GM18870 (cell line): ENCODE results near the gene TMEM259.
A peak's percentile ranks its signal among the peaks of the same experiment; 100 is the strongest.
"Not testable (repeated sequence)": the region's sequence is repeated elsewhere in the genome, so short reads cannot be mapped to it uniquely, and the experiment has no call there.

Experiments
- ATAC-seq: cut with Tn5 transposase; IDR thresholded peaks from one replicate; pipeline ENCODE4 v1.9.1; 2021; ENCODE audit warnings: moderate library complexity; ENCODE audit not compliant: unreplicated experiment

The TMEM259 gene

DNA sequence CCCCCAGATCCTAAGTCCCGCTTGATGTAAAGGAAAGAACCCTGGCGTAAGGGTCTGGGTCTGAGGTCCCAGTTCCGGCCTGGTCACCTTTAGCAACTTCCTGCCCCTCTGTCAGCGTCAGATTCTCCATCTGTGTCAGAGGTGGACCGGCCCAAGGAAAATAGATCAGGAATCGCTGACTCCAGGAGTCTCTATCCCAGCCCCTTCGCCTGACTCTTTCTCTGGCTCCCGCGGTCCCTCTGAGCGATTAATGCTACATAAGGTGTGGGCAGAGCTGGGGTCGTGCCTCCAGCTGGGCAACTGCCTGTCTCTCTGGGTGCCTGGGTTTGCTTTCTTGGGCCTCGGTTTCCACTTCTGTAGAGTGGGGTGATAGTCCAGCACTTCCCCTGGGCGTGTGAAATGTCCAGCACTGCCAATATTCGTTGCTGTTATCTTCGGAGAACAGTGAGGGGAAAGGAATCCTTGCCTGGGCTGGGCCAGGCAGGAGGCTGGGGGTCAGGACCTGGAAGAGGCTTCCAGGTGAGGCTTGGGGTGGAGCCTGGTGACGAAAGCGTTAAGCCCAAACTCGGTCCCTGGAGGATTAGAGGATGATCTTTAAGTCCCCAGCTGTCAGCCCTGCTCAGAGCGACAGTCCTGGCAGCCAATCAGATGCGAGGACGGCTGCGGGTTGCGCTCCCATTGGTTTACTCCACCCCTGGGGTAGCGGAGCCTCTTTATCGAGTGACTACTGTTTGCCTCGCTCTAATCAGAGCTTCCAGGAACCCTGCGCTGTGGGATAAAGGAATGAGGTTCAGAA lies 19.8 kb upstream of the TMEM259 start:
- peak; percentile 33 for ATAC-seq

GRCh38 chr19:1039646-1040475 lies 18.9 kb upstream of the TMEM259 start, which contains the start of gene ABCA7:
ABCA7 (plus strand) TSS chr19:1040107; CDS start chr19:1041362, 1,255 bp downstream.
- ATAC-seq = peak; percentile 33

DNA sequence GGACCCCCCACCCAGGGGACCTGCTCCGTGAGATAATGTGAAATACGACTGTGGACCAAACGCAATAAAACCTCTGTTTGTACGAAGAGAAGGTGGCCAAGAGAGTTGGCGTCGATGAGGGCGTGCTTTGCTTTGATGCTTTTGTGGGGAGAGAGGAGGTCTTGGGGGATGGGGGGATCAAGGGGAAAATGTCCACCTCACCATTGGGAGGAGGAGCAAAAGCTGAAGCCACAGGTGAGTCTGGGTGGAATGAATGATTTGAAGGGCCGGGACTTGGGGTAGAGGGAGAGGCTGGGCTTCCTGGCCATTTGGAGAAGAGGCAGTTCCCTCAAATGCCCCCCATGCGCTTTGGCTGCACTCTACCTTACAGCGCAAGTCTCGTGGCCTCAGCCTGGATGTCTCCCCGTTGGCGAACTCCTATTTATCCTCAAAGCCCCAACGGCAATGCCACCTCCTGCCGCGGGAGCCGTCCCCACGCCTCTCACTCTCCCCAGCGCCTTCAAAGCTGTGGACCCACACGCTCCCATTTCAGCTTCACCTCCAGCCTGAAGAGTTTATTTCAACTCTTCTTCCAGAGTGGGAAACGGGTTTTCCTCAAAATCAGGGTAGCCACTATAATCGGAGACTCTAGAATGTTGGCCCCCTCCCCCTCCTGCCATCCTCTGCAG lies 18.2 kb upstream of the TMEM259 start:
- no peak for ATAC-seq

DNA sequence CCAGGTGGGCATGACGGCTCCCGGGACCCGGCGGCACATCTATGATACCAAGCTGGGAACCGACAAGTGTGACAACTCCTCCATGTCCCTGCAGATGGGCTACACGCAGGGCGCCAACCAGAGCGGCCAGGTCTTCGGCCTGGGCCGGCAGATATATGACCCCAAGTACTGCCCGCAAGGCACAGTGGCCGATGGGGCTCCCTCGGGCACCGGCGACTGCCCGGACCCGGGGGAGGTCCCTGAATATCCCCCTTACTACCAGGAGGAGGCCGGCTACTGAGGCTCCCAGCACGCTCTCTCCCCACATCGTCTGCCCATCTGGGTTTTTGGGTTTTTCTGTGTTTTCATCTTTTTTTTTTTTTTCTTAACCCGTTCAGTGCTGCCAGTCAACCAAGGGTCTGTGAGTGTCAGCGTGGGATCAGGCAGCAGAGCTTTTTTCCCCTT lies 16.7 kb upstream of the TMEM259 start:
- ATAC-seq = no peak

DNA sequence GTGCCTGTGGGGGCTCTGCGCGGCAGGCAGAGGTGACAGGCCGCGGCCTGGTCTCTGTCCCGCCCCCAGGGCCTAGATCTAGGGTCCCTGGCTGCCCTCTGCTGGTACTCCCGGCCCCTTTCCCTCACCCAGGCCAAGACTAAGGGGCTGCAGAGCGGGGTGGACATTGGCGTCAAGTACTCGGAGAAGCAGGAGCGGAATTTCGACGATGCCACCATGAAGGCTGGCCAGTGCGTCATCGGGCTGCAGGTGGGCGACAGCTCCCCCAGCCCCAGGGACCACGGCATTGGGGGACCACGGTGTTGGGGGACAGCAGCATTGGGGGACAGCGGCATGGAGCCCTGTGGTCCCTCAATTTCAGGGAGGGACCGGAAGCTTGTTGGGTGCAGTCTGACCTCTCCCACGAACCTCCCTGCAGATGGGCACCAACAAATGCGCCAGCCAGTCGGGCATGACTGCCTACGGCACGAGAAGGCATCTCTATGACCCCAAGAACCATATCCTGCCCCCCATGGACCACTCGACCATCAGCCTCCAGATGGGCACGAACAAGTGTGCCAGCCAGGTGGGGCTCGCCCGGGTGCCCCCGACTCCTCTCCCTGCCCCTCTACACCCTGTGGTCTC lies 15.2 kb upstream of the TMEM259 start:
- no peak for ATAC-seq

DNA sequence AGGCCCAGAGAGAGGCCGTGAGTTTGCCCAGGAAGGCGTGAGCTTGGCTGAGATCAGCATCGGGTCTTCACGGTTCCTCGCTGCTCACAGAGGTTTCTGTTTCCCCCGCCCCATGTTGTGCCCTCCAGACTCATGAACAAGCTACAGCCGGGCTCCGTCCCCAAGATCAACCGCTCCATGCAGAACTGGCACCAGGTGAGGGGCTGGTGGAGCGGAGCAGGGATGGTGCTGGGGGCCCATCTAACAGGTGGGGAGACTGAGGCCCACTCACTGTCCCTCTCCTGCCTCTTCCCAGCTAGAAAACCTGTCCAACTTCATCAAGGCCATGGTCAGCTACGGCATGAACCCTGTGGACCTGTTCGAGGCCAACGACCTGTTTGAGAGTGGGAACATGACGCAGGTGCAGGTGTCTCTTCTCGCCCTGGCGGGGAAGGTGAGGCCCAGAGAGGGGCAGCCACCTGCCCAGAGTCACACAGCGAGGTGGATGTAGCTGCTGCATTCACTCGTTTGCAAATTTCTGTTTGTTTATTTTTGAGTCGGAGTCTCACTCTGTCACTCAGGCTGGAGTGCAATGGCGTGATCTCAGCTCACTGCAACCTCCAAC lies 11.4 kb upstream of the TMEM259 start:
- no peak for ATAC-seq

DNA sequence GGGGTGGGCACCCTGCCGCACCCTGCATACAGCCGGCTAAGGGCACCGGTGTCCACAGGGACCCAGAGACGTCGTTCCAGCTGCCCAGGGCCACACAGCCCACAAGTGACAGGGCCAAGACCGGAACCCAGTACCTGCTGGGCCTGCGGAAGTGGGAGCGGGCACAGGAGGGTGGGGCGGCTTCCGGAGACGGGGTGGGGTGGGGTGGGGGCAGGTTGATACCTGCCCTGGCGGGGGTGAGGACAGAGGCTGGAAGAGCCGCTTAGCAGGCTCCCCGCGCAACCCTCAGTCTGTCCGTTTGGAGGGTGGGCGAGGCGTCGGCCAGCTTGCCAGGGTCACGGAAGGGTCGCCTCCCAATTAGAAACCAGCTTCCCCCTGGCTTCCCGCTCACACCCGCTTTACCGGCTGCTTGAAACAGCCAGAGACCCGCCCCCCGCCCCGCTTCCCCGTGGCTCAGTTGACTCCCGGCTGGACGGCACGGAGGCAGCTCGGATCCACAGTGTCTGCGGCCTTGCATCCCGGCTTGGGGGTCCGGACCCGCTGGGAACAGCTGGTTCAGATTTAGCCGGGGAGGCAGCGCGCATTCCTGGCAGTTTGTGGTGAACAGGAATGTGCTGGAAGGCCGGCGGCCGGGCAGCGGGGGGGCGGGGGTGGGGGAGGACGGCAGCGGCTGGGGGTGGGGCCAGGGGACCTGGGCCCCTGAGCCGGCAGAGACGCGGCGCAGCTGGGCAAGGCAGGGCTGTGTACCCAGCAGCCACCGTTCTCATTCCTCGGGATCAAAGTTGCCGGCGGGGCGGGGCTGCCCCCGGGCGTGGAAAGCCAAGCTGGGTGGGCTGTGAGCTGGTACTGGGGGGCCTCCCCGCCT lies 7.4 kb upstream of the TMEM259 start:
- no peak for ATAC-seq

DNA sequence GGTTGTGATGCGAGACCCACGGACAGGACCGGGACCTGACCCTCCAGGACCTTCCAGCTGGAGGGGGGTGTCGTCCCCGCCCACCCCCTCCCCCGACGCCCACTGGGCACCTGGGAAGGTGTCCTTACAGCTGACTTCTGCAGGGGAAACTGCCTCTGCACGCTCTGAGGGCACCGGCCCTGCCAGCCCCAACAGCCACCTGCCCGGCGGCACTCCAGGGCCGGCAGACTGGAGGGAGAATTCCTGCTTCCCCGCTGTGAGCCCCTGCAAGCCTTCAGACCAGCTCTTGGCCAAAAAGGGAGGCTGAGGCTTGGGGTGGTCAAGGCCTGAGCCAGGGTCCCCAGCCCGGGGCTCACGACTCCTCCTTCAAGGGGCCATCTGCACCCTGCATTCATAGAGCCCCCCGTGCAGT lies 6.7 kb upstream of the TMEM259 start:
- no peak for ATAC-seq

- ATAC-seq = no peak
These were observed 6.1 kb upstream of the TMEM259 start for GRCh38 chr19:1026783-1027649.

DNA sequence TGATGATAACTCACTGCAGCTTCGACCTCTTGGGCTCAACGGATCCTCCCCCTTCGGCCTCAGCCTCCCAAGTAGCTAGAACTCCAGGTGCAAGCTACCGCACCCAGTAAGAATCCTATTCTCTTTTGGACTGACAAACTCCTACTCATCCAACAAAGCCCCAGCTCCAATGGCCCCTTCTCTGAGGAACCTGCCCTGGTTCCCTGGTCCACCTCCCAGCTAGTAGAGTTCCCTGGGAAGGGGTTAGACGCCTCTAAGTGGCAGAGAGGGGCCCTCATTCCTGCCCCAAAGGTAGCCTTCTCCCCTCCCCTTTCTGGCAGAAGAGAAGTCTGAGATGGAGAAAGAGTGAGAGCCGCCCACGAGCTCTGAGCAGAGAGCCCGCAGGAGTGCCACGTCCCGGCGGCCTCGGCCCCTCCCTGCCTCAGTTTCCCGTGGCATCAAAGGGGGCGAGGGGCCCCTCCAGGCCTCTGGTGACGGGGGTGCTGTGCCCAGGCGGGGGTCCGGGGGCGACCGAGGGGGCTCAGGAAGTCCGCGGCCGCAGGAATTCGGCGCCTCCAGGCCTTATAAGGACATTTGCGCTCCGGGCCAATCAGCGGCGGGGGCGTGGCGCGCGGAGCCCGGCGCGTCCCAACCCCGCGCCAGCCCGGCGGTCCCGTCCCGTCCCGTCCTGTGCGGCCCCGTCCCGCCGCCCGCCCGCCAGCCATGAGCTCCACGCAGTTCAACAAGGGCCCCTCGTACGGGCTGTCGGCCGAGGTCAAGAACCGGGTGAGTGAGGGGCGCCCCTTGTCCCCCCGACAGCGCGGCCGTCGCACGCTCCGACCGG lies 5.2 kb upstream of the TMEM259 start, which contains the start of gene CNN2:
Gene CNN2, plus strand, starts transcription at position 649 of the 823 bp plus-strand sequence. Its CDS starts 54 bp downstream, at position 703.
- ATAC-seq = no peak

DNA sequence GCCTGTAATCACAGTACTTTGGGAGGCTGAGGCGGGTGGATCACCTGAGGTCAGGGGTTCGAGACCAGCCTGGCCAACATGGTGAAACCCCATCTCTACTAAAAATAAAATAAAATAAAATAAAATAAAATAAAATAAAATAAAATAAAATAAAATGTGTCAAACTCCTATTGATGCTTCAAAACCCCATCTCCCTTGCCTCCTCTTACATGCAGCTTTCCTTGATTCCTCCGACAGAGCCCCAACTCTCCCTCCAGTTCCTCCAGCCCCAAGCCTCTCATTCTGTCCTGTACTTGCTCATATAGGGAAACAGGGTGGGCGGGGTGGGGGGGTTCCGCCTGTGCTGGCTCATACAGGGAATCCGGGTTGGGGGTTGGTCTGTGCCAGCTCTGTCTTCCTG lies 4.2 kb upstream of the TMEM259 start:
- ATAC-seq = not testable (repeated sequence)

DNA sequence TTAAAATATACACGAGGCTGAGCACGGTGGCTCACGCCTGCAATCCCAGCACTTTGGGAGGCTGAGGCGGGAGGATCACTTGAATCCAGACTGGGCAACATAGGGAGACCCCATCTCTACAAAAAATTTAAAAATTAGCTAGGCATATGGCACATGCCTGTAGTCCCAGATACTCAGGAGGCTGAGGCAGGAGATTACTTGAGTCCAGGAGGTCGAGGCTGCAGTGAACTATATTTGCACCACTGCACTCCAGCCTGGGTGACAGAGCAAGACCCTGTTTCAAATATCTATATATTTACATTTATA lies 2.9 kb upstream of the TMEM259 start:
- ATAC-seq = not testable (repeated sequence)

DNA sequence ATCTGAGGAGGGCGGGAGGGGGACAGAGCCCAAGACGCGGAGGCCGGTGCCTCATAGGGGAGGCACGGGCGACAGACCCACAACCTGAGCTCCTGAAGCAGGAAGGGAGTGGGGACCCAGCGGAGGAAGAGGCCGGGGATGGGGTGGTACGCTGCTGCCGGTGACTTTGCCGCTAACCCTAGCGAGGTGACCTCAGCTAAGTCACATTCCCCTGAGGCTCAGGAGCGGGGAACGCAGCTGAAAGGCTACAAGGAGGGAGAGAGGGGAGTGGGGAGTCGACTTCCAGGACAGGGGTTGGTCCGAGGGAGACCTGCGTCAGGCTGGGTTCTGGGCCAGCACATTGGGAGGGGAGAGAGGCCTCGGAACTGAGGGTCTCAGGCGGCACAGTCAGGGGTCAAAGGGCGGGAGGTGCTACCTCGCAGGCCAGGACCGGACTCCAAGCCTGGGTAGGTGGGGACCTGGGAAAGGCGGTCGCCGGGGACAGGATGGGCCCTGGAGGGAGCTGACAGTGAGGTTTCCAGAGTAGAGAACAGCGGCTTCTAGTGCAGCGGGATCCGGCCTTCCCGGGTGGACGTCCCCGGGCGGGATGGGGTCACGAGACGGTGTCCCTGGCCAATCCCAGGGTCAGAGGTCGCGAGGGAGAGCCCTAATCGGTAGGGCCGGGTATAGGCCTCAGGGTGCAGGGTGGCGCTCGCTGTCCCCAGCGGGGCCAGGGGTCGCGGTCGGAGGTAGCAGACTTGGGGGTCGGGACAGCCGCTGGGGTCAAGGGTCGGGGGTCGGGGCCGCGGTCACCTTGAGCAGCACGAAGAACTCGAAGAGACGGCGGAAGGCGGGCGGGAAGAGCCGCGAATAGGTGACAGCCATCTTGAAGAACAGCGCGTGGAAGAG lies 699 bp downstream of the TMEM259 start:
- ATAC-seq = no peak

DNA sequence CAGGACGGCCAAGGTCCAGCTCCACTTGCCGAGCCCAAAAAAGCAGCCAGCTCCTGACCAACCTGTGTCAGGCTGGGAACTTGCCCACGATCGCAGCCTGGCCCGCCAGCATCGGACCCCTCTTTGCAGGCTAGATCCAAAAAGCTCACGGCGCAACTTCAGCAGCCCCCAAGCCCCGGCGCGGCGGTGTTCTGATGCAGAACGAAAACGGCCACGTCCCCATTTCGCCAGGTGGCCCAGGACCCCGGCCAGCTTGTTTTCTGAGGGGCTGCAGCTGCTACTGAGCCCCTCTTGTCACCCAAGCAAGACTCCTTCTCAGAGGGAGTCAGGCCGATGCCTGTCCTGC lies 1.3 kb downstream of the TMEM259 start:
- ATAC-seq = no peak

DNA sequence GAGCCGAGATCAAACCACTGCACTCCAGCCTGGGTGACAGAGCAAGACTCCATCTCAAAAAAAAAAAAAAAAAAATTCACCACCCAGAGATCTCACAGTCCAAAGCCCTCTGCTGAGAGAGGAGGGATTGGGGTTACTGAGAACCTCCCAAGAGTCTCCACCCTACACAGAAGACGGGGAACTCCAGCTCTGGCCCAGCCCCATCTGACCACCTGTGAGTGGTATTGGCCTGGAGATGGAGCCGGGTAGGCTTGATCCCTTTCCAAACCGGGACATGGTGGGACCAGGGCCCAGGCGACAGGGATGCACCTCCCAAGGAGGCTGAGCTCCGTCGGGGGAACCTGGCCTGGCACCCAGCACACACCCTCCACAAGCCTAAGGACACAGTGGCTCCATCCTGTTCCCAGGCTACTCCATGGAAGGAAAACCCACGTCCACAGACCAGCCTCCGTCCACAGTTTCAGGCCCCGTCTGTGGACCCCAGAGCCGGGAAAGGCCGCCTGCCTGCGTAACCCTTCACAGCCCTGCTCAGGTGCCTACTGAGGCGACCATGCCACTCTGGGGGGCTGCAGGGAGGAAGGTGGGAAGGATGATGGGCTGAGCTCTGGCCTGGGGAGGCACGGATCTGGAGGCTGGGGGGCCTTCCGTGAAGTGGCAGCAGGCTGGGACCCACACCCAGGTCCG lies 1.8 kb downstream of the TMEM259 start:
- ATAC-seq = no peak

- no peak for ATAC-seq
These were observed 2.5 kb downstream of the TMEM259 start for GRCh38 chr19:1018393-1018792.
